Brain pericyte (primary cell): Measurements from ENCODE around the gene AAR2.

ENCODE experiments used
- DNase-seq: peaks from one replicate; pipeline ENCODE4 v3.0.0-alpha.2; 2012; ENCODE audit warnings: low read depth, low spot score

Gene AAR2

GRCh38 chr20:36235892-36236785 is at the start of gene AAR2:
TSS of gene AAR2 (plus strand) at chr20:36236478. CDS start at chr20:36239869, 3,391 bp downstream.
- peak; percentile 33 for DNase-seq

GRCh38 chr20:36193977-36194712 is 42.1 kb upstream of the AAR2 start:
- no peak for DNase-seq

GRCh38 chr20:36196676-36197075 is 39.6 kb upstream of the AAR2 start:
- DNase-seq = no peak

GRCh38 chr20:36197271-36197670 is 39.0 kb upstream of the AAR2 start:
- no peak for DNase-seq

- DNase-seq = no peak
These were observed 36.7 kb upstream of the AAR2 start for GRCh38 chr20:36199345-36200257.

GRCh38 chr20:36200451-36200850 is 35.8 kb upstream of the AAR2 start:
- no peak for DNase-seq

GRCh38 chr20:36201198-36201597 is 35.1 kb upstream of the AAR2 start:
- DNase-seq = no peak

GRCh38 chr20:36202891-36203338 is 33.4 kb upstream of the AAR2 start:
- DNase-seq = no peak

- DNase-seq = no peak
These were observed 32.4 kb upstream of the AAR2 start for GRCh38 chr20:36203861-36204260.

- no peak for DNase-seq
These were observed 31.3 kb upstream of the AAR2 start for GRCh38 chr20:36205026-36205425.

- no peak for DNase-seq
These were observed 30.2 kb upstream of the AAR2 start for GRCh38 chr20:36206068-36206467.

GRCh38 chr20:36206641-36207040 is 29.6 kb upstream of the AAR2 start:
- DNase-seq = no peak

GRCh38 chr20:36207602-36208001 is 28.7 kb upstream of the AAR2 start:
- DNase-seq = no peak

- no peak for DNase-seq
These were observed 28.0 kb upstream of the AAR2 start for GRCh38 chr20:36208257-36208656.

GRCh38 chr20:36210436-36211021 is 25.7 kb upstream of the AAR2 start:
- no peak for DNase-seq

- no peak for DNase-seq
These were observed 22.9 kb upstream of the AAR2 start for GRCh38 chr20:36213362-36213761.

- DNase-seq = no peak
These were observed 21.5 kb upstream of the AAR2 start for GRCh38 chr20:36214684-36215256.

GRCh38 chr20:36215778-36216177 is 20.5 kb upstream of the AAR2 start:
- DNase-seq = no peak

- no peak for DNase-seq
These were observed 19.8 kb upstream of the AAR2 start for GRCh38 chr20:36216314-36217025.

GRCh38 chr20:36217226-36217625 is 19.1 kb upstream of the AAR2 start:
- no peak for DNase-seq
